ENCODE data around the gene ADAMTS17.

- no peak for TF ChIP-seq ESRRA (CRISPR knock-in tag; IDR thresholded peaks at IDR 0.05; ENCODE audit: borderline replicate concordance)
- TF ChIP-seq CTCF (IDR thresholded peaks at IDR 0.05), result no peak
- TF ChIP-seq JUN (CRISPR knock-in tag; IDR thresholded peaks at IDR 0.05), result no peak
- TF ChIP-seq ZNF121 (CRISPR knock-in tag; IDR thresholded peaks at IDR 0.05), result no peak
- TF ChIP-seq MAX (CRISPR knock-in tag; IDR thresholded peaks at IDR 0.05), result no peak
- TF ChIP-seq TP53 (CRISPR knock-in tag; IDR thresholded peaks at IDR 0.05), result no peak
These were observed 207.6 kb downstream of the ADAMTS17 start for GRCh38 chr15:100134089-100134583.
